DOHH2 (cell line): ENCODE results near the gene ZFY.

Experiments used
- H3F3A ChIP-seq: fragments of 200-600 bp; sonication (generic), shearing (Covaris generic); 2 replicates; pipeline ENCODE4 v1.6.0; 2016; ENCODE audit warnings: antibody characterized with exemption, mild to moderate bottlenecking; ENCODE audit not compliant: control insufficient read depth, insufficient read depth
- H3K27ac ChIP-seq: fragments of 200-600 bp; sonication (generic); 2 replicates; pipeline ENCODE4 v1.5.1; 2014; ENCODE audit warnings: low read depth, mild to moderate bottlenecking, low read length, moderate library complexity
- H3K27me3 ChIP-seq: fragments of 200-600 bp; sonication (generic); 2 replicates; pipeline ENCODE4 v1.6.1; 2014; ENCODE audit warnings: mild to moderate bottlenecking, low read length, mixed read lengths; ENCODE audit not compliant: control insufficient read depth
- H3K36me3 ChIP-seq: fragments of 200-600 bp; sonication (generic); 2 replicates; pipeline ENCODE4 v1.6.1; 2014; ENCODE audit warnings: mild to moderate bottlenecking, low read length, moderate library complexity, mixed read lengths; ENCODE audit not compliant: control insufficient read depth
- H3K4me1 ChIP-seq: fragments of 200-600 bp; sonication (generic); 2 replicates; pipeline ENCODE4 v1.6.1; 2014; ENCODE audit warnings: mild to moderate bottlenecking, low read length, mixed read lengths; ENCODE audit not compliant: control insufficient read depth
- H3K4me2 ChIP-seq: fragments of 200-600 bp; sonication (generic); 2 replicates; pipeline ENCODE4 v1.6.0; 2014; ENCODE audit warnings: mild to moderate bottlenecking, low read length, moderate library complexity
- H3K4me3 ChIP-seq: fragments of 200-600 bp; sonication (generic); 2 replicates; pipeline ENCODE4 v1.5.1; 2014; ENCODE audit warnings: mild to moderate bottlenecking, low read length, mixed read lengths
- H3K79me2 ChIP-seq: fragments of 200-600 bp; sonication (generic); 2 replicates; pipeline ENCODE4 v1.6.1; 2014; ENCODE audit warnings: mild to moderate bottlenecking, low read length, mixed read lengths; ENCODE audit not compliant: control insufficient read depth
- H3K9me2 ChIP-seq: fragments of 200-600 bp; sonication (generic); replicated peaks from 2 replicates; pipeline ENCODE4 v1.6.1; 2014; ENCODE audit warnings: mild to moderate bottlenecking, low read length, mixed read lengths; ENCODE audit not compliant: control insufficient read depth
- H3K9me3 ChIP-seq: fragments of 200-600 bp; sonication (generic); 2 replicates; pipeline ENCODE4 v1.6.1; 2014; ENCODE audit warnings: antibody characterized with exemption, low read length, mixed read lengths; ENCODE audit not compliant: control insufficient read depth, insufficient read depth
- H4K20me1 ChIP-seq: fragments of 200-600 bp; sonication (generic); 2 replicates; pipeline ENCODE4 v1.6.0; 2014; ENCODE audit warnings: low read depth, mild to moderate bottlenecking, antibody characterized with exemption, low read length, moderate library complexity; ENCODE audit not compliant: control insufficient read depth, insufficient read depth
- EZH2phosphoT487 ChIP-seq: fragments of 200-600 bp; sonication (generic); IDR thresholded peaks from 2 replicates; pipeline ENCODE4 v1.6.1; 2017; ENCODE audit warnings: borderline replicate concordance, mild to moderate bottlenecking, antibody characterized with exemption, low read length, moderate library complexity, mixed read lengths
- TF ChIP-seq, protein P1 (sequence below): fragments of 200-600 bp; sonication (generic); IDR thresholded peaks from one replicate; pipeline ENCODE4 v1.5.1; 2014; ENCODE audit warnings: antibody characterized with exemption, mild to moderate bottlenecking, low read depth, low read length; ENCODE audit not compliant: poor library complexity, severe bottlenecking

The ZFY gene

DNA sequence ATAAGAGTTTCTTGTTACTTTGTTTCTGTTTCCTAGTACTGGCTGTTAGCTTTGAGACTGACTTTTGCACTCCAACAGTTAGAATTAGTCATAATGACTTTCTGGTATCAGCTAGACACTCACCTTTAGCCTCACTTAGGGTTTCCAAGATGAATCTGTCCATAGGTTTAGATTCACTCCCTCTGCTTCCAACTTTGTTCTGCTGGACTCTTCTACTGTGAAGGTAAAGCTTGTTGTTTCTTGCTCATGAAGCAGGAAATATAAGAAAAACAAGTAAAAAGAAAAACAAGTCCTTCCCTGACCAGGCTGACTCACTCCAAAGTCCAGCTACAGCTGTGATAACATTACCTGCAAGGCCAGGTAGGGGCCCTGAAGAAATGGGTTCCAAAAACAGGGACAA is 67.0 kb downstream of the ZFY start:
- no peaks in the 10 kb centered on the region for H3K36me3 ChIP-seq
- no peaks in the 10 kb centered on the region for H4K20me1 ChIP-seq
- peak overlapping the region; percentile 97; the same call in 1 of the 2 replicates for H3K4me2 ChIP-seq
- no peaks in the 10 kb centered on the region for H3K9me3 ChIP-seq
- H3K9me2 ChIP-seq = no peaks in the 10 kb centered on the region
- peaks cover 53% of the 10 kb centered on the region for H3K4me1 ChIP-seq
- H3K79me2 ChIP-seq = no peaks in the 10 kb centered on the region
- TF ChIP-seq, protein P1, sequence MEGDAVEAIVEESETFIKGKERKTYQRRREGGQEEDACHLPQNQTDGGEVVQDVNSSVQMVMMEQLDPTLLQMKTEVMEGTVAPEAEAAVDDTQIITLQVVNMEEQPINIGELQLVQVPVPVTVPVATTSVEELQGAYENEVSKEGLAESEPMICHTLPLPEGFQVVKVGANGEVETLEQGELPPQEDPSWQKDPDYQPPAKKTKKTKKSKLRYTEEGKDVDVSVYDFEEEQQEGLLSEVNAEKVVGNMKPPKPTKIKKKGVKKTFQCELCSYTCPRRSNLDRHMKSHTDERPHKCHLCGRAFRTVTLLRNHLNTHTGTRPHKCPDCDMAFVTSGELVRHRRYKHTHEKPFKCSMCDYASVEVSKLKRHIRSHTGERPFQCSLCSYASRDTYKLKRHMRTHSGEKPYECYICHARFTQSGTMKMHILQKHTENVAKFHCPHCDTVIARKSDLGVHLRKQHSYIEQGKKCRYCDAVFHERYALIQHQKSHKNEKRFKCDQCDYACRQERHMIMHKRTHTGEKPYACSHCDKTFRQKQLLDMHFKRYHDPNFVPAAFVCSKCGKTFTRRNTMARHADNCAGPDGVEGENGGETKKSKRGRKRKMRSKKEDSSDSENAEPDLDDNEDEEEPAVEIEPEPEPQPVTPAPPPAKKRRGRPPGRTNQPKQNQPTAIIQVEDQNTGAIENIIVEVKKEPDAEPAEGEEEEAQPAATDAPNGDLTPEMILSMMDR = no peak
- no peak for TF ChIP-seq EZH2phosphoT487
- H3F3A ChIP-seq = no peaks in the 10 kb centered on the region
- no peak overlapping the region for H3K4me3 ChIP-seq
- H3K27ac ChIP-seq = no peak overlapping the region
- no peaks in the 10 kb centered on the region for H3K27me3 ChIP-seq

DNA sequence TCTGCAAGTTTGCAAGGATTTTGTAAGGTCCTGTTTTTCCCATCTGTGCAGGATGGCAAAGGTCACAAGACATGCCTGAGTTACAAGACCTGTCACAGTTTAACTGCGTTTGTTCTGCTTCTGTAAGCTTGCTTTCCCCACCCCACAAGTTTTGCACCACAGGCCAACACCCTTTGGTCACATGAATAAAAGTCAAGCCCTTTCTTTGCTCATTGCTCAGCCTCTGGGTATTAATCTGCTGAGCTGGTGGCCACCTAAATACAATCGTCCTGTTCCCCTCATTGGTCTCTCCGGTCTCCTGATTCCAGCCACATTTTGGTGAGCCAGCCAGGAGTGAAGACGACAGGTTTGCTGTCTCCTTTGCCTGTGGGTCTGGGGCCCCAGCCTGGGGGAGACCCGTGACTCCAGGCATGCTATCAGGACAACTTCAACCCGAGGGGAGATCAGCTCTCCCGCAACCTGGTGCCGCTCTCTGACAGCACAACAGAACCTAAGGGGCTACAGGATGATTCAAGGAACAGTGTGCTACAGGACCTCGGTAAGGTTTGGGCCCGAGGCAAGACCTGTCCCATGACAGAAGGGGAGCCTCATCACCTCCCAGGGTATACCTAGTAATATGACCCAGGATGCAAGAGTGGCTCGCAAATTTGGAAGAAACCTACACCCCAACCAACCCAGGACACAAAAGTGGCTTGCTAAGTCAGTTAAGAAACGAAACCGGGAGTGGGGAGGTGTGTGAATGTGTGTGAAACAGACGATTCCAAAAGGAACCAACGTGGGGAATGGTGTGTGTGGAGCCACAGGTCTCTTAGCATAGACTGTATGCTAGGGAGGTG is 67.7 kb downstream of the ZFY start:
- H3F3A ChIP-seq = no peaks in the 10 kb centered on the region
- peaks cover 57% of the 10 kb centered on the region for H3K4me1 ChIP-seq
- H3K79me2 ChIP-seq = no peaks in the 10 kb centered on the region
- H3K36me3 ChIP-seq = no peaks in the 10 kb centered on the region
- H3K4me3 ChIP-seq = peak overlapping the region; percentile 83
- no peaks in the 10 kb centered on the region for H3K9me2 ChIP-seq
- H3K4me2 ChIP-seq = peak overlapping the region; percentile 97
- H3K9me3 ChIP-seq = no peaks in the 10 kb centered on the region
- no peaks in the 10 kb centered on the region for H4K20me1 ChIP-seq
- no peaks in the 10 kb centered on the region for H3K27me3 ChIP-seq
- peak overlapping the region; percentile 38 for H3K27ac ChIP-seq
- no peak for TF ChIP-seq EZH2phosphoT487
- TF ChIP-seq, protein P1 = no peak

DNA sequence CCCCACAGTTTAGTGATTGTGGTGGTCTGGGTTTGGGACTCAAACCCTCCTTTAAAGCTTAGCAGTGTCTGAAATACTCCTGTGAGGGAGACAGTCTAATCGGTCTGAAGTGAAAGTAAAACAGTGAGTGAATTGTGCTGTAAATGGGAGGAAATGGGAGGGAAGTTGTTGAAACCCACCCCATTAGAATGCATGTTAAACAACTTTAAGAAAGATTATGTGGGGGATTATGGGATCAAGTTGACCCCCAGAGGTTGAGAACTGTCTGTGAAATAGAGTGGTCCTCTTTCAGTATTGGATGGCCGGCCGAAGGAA is 68.3 kb downstream of the ZFY start:
- Histone ChIP-seq H3F3A (no peaks in the 10 kb centered on the region), H3K9me3 (no peaks in the 10 kb centered on the region), H3K27me3 (no peaks in the 10 kb centered on the region), H4K20me1 (no peaks in the 10 kb centered on the region), H3K27ac (peak overlapping the region; percentile 38), H3K4me1 (peaks cover 57% of the 10 kb centered on the region), H3K9me2 (no peaks in the 10 kb centered on the region), H3K36me3 (no peaks in the 10 kb centered on the region), H3K4me3 (peak overlapping the region; percentile 83), H3K4me2 (peak overlapping the region; percentile 97), H3K79me2 (no peaks in the 10 kb centered on the region)
- no peak for TF ChIP-seq EZH2phosphoT487
- TF ChIP-seq, protein P1 = no peak
